Spleen (tissue), 11 donors: ENCODE measurements around the gene AUH. TPM values are rescaled to one million over a fixed set of nuclear protein-coding genes. Genes with fewer than 3 reads are reported as not detected.

Experiments
- DNase-seq: peaks from one replicate; pipeline ENCODE4 v3.0.0-alpha.2; 2020
- H3K27ac ChIP-seq, 8 donors: fragments of 200-600 bp; sonication (generic) in 7 of 8; 1 replicate in 4 of 8; 2 replicates in 4 of 8; pipeline versions ENCODE4 v1.5.0 to v1.8.0; 2016 to 2021; ENCODE audit warnings: inconsistent platforms in 4 of 8, mild to moderate bottlenecking in 4 of 8, moderate library complexity in 1 of 8
- H3K27me3 ChIP-seq, 7 donors: fragments of 200-600 bp; sonication (generic) in 6 of 7; replicated peaks in 1 of 7; 1 replicate in 4 of 7; 2 replicates in 3 of 7; pipeline versions ENCODE4 v1.5.0 to v1.8.0; 2016 to 2021; ENCODE audit warnings: inconsistent platforms in 3 of 7, mild to moderate bottlenecking in 1 of 7
- H3K36me3 ChIP-seq, 6 donors: fragments of 200-600 bp; sonication (generic) in 5 of 6; 1 replicate in 4 of 6; 2 replicates in 2 of 6; pipeline versions ENCODE4 v1.5.0 to v1.8.0; 2016 to 2021; ENCODE audit warnings: inconsistent platforms in 2 of 6
- H3K4me1 ChIP-seq, 6 donors: fragments of 200-600 bp; sonication (generic) in 5 of 6; 1 replicate in 3 of 6; 2 replicates in 3 of 6; pipeline versions ENCODE4 v1.5.0 to v1.8.0; 2016 to 2021; ENCODE audit warnings: inconsistent platforms in 3 of 6
- H3K4me3 ChIP-seq, 8 donors: fragments of 200-600 bp; sonication (generic) in 7 of 8; 1 replicate in 4 of 8; 2 replicates in 4 of 8; pipeline versions ENCODE4 v1.5.0 to v1.8.0; 2016 to 2021; ENCODE audit warnings: inconsistent platforms in 4 of 8, mild to moderate bottlenecking in 4 of 8, moderate library complexity in 2 of 8
- H3K9me3 ChIP-seq, 8 donors: fragments of 200-600 bp; sonication (generic) in 7 of 8; 1 replicate in 4 of 8; 2 replicates in 4 of 8; pipeline versions ENCODE4 v1.5.0 to v1.8.0; 2016 to 2021; ENCODE audit warnings: inconsistent platforms in 4 of 8
- POLR2A ChIP-seq, 3 donors: fragments of 450-650 bp; IDR thresholded peaks; one replicate each; pipeline ENCODE4 v1.5.1; 2017; ENCODE audit warnings: antibody characterized with exemption in 3 of 3, mild to moderate bottlenecking in 1 of 3
- POLR2AphosphoS5 ChIP-seq, 3 donors: sonication (generic); formaldehyde crosslinking; IDR thresholded peaks; one replicate each; pipeline ENCODE4 v1.5.1; 2017; ENCODE audit warnings: antibody characterized with exemption in 3 of 3
- WGBS, 5 donors: extraction: QIAGEN DNeasy Blood & Tissue Kit in 3 of 5; methylation state at CpG; one replicate each; pipeline versions ENCODE4 v1.1.5 to v1.1.7; 2013 to 2018; 5-methylcytosine and 5-hydroxymethylcytosine counted together
- intact Hi-C: fragments of 100-400 bp; cut with DNase I; formaldehyde crosslinking; loops from one replicate; pipeline ENCODE4 v1.15.0; 2023; ENCODE audit warnings: low total_unique reads
- polyA plus RNA-seq, 3 donors: library from polyadenylated mRNA; stranded (reverse); fragments of 200-250 nt; gene quantifications; one replicate each; pipeline ENCODE4 v1.2.1, GENCODE V29; 2013
- total RNA-seq, 7 donors: library from RNA; depleted of rRNA in 3 of 7; stranded (reverse); fragments of >200 nt in 3 of 7; fragmentation: NEBNext Ultra II Directional in 4 of 7; extraction: Animal tissue kit (Norgen Biotek cat#: 25700) in 4 of 7; gene quantifications; one replicate each; pipeline versions ENCODE4 v1.1.0 to v1.2.1, GENCODE V29; 2016 to 2021
- TF ChIP-seq, protein P1 (sequence below), 11 experiments: fragments of 200-600 bp in 7 of 11; fragments of 450-650 bp in 4 of 11; sonication (generic) in 4 of 11; IDR thresholded peaks in 8 of 11; conservative IDR thresholded peaks in 3 of 11; 1 replicate in 7 of 11; 2 replicates in 4 of 11; pipeline versions ENCODE4 v1.4.0 to v1.8.0; 2016 to 2021; ENCODE audit warnings: antibody characterized with exemption in 11 of 11, inconsistent platforms in 4 of 11, mild to moderate bottlenecking in 1 of 11
- donor health status: healthy with polysubstance abuse.
- donor health status: DM: no; HTN: no; CAD: no; lungs with moderate emphysema.
- donor health status: DM: no; HTN: no; CAD: no.
- donor health status: Bipolar disorder and iron deficiency.
- donor health status: healthy.
- donor health status: DM: no; HTN: no; CAD: no.
- donor health status: DM: yes; HTN: yes; CAD: no.

AUH gene
- total and polyA plus RNA-seq, 10 donors: 9.4 to 37.3 (median 20.6) TPM

GRCh38 chr9:91255327-91255726, 106.4 kb downstream of the AUH start:
- no peak for DNase-seq
- TF ChIP-seq, protein P1, sequence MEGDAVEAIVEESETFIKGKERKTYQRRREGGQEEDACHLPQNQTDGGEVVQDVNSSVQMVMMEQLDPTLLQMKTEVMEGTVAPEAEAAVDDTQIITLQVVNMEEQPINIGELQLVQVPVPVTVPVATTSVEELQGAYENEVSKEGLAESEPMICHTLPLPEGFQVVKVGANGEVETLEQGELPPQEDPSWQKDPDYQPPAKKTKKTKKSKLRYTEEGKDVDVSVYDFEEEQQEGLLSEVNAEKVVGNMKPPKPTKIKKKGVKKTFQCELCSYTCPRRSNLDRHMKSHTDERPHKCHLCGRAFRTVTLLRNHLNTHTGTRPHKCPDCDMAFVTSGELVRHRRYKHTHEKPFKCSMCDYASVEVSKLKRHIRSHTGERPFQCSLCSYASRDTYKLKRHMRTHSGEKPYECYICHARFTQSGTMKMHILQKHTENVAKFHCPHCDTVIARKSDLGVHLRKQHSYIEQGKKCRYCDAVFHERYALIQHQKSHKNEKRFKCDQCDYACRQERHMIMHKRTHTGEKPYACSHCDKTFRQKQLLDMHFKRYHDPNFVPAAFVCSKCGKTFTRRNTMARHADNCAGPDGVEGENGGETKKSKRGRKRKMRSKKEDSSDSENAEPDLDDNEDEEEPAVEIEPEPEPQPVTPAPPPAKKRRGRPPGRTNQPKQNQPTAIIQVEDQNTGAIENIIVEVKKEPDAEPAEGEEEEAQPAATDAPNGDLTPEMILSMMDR (IDR thresholded peaks at IDR 0.05 in 8 of 11, conservative IDR thresholded peaks at IDR 0.05 in 3 of 11): no peak
- no peak for TF ChIP-seq POLR2A (IDR thresholded peaks at IDR 0.05)
- no peak for TF ChIP-seq POLR2AphosphoS5 (IDR thresholded peaks at IDR 0.05)
- no peak overlapping the region for H3K27ac ChIP-seq
- peaks cover 0 to 6% (median 0%) of the 10 kb centered on the region in 6 donors for H3K36me3 ChIP-seq
- H3K4me1 ChIP-seq: peaks cover 0 to 9% (median 0%) of the 10 kb centered on the region in 6 donors
- 78 to 89% (median 86%) methylated on average over 3 of the region's 3 CpGs for WGBS, 5 donors
- H3K4me3 ChIP-seq: no peak overlapping the region
- intact Hi-C loops: no loop called here
- H3K9me3 ChIP-seq: no peaks in the 10 kb centered on the region
- H3K27me3 ChIP-seq: no peaks in the 10 kb centered on the region

DNA sequence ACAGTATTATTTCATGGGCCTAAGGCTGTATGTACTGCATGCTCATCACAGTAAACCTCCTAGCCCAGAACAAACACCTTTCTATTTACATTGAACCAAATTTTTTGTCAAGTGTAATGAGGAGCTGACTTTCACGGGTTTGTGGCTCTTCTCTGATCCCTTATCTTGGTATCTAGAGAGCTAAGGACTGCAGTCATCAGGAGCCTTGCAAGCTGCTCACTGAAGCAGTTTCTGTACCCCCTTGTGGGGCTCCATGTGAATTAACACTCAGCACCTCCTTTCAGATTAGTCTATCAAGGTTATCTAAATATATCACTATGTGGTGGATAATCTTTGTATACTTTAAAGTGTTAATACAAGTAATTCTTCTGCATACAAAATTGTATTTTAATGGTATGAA, 108.2 kb downstream of the AUH start:
- Histone ChIP-seq H3K4me1 (peaks cover 0 to 9% (median 0%) of the 10 kb centered on the region in 6 donors), H3K27ac (no peak overlapping the region), H3K9me3 (no peaks in the 10 kb centered on the region), H3K4me3 (no peak overlapping the region), H3K36me3 (peaks cover 0 to 6% (median 0%) of the 10 kb centered on the region in 6 donors), H3K27me3 (no peaks in the 10 kb centered on the region)
- DNase-seq: no peak
- 11 to 46% (median 27%) methylated on average over 1 of the region's 1 CpG for WGBS, 5 donors
- intact Hi-C loops: no loop called here
- TF ChIP-seq, protein P1 (IDR thresholded peaks at IDR 0.05 in 8 of 11, conservative IDR thresholded peaks at IDR 0.05 in 3 of 11): peak in 2 of 11 experiments; percentile 19 to 33
- no peak for TF ChIP-seq POLR2A (IDR thresholded peaks at IDR 0.05)

GRCh38 chr9:91248707-91249106, 113.0 kb downstream of the AUH start:
- TF ChIP-seq, protein P1 (IDR thresholded peaks at IDR 0.05 in 8 of 11, conservative IDR thresholded peaks at IDR 0.05 in 3 of 11): no peak
- TF ChIP-seq POLR2AphosphoS5 (IDR thresholded peaks at IDR 0.05): no peak
- TF ChIP-seq POLR2A (IDR thresholded peaks at IDR 0.05): no peak
- no peak overlapping the region for H3K27ac ChIP-seq
- intact Hi-C loops: no loop called here
- no peaks in the 10 kb centered on the region for H3K9me3 ChIP-seq
- no peak for DNase-seq
- H3K27me3 ChIP-seq: no peaks in the 10 kb centered on the region
- H3K4me1 ChIP-seq: peaks cover 0 to 13% (median 1%) of the 10 kb centered on the region in 6 donors
- peaks cover 0 to 6% (median 0%) of the 10 kb centered on the region in 6 donors for H3K36me3 ChIP-seq
- H3K4me3 ChIP-seq: no peak overlapping the region
- WGBS, 5 donors: 94 to 98% (median 96%) methylated on average over 6 of the region's 6 CpGs

DNA sequence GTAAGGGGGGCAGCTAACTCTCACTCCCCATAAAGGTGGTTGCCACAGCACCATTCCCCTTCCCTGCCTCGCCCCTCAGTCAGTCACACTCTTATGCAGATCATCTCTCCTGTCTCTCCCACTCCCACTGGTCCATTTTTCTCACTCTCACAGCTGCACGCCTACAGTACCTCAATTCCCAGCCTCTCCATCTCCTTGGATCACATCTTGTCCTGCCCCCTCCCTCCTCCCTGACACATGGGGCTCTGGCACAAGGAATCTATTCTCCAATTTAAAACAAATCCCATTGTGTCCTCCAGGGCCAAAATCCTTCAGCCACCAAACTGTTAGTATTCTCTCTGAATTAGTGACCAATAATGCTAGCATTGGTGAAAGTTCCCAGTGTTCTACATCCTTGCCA, 114.4 kb downstream of the AUH start:
- Histone ChIP-seq H3K4me3 (no peak overlapping the region), H3K36me3 (peaks cover 0 to 14% (median 0%) of the 10 kb centered on the region in 6 donors), H3K4me1 (peaks cover 0 to 13% (median 1%) of the 10 kb centered on the region in 6 donors), H3K9me3 (no peaks in the 10 kb centered on the region), H3K27ac (no peak overlapping the region), H3K27me3 (no peaks in the 10 kb centered on the region)
- intact Hi-C loops: no loop called here
- TF ChIP-seq POLR2A (IDR thresholded peaks at IDR 0.05) (no peak), POLR2AphosphoS5 (IDR thresholded peaks at IDR 0.05) (no peak)
- TF ChIP-seq, protein P1 (IDR thresholded peaks at IDR 0.05 in 8 of 11, conservative IDR thresholded peaks at IDR 0.05 in 3 of 11): no peak
- no peak for DNase-seq
- WGBS, 5 donors: 92 to 97% (median 95%) methylated on average over 2 of the region's 2 CpGs
